ENCODE results near the gene OXA1L.
"Not testable (repeated sequence)": the region's sequence is repeated elsewhere in the genome, so short reads cannot be mapped to it uniquely, and the experiment has no call there.

DNA sequence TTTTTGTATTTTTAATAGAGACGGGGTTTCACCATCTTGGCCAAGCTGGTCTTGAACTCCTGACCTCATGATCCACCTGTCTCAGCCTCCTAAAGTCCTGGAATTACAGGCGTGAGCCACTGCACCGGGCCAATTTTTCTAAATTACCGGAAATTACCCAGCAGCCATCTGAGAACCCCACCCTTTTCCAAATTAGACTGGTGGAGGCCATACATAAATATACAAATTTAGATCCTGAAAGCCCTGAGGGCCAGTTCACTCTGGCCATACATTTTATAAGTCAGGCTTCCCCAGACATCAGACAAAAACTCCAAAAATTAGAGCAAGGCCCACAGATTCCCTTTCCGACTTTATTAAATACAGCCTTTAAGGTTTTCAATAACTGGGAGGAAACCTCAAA, 34.4 kb upstream of the OXA1L start:
- TF ChIP-seq, protein P1, sequence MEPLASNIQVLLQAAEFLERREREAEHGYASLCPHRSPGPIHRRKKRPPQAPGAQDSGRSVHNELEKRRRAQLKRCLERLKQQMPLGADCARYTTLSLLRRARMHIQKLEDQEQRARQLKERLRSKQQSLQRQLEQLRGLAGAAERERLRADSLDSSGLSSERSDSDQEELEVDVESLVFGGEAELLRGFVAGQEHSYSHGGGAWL (CRISPR knock-in tag; IDR thresholded peaks at IDR 0.05), result not testable (repeated sequence)
- TF ChIP-seq, protein P2, sequence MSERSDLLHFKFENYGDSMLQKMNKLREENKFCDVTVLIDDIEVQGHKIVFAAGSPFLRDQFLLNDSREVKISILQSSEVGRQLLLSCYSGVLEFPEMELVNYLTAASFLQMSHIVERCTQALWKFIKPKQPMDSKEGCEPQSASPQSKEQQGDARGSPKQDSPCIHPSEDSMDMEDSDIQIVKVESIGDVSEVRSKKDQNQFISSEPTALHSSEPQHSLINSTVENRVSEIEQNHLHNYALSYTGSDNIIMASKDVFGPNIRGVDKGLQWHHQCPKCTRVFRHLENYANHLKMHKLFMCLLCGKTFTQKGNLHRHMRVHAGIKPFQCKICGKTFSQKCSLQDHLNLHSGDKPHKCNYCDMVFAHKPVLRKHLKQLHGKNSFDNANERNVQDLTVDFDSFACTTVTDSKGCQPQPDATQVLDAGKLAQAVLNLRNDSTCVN (CRISPR knock-in tag; IDR thresholded peaks at IDR 0.05; ENCODE audit: borderline replicate concordance), result not testable (repeated sequence)
- TF ChIP-seq, protein P3, sequence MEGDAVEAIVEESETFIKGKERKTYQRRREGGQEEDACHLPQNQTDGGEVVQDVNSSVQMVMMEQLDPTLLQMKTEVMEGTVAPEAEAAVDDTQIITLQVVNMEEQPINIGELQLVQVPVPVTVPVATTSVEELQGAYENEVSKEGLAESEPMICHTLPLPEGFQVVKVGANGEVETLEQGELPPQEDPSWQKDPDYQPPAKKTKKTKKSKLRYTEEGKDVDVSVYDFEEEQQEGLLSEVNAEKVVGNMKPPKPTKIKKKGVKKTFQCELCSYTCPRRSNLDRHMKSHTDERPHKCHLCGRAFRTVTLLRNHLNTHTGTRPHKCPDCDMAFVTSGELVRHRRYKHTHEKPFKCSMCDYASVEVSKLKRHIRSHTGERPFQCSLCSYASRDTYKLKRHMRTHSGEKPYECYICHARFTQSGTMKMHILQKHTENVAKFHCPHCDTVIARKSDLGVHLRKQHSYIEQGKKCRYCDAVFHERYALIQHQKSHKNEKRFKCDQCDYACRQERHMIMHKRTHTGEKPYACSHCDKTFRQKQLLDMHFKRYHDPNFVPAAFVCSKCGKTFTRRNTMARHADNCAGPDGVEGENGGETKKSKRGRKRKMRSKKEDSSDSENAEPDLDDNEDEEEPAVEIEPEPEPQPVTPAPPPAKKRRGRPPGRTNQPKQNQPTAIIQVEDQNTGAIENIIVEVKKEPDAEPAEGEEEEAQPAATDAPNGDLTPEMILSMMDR (CRISPR knock-in tag; IDR thresholded peaks at IDR 0.05), result not testable (repeated sequence)
- not testable (repeated sequence) for TF ChIP-seq ZC3H13 (CRISPR knock-in tag; IDR thresholded peaks at IDR 0.05); POLR2AphosphoS5 (IDR thresholded peaks at IDR 0.05; ENCODE audit: low read depth, low read length); SRSF1 (optimal IDR thresholded peaks at IDR 0.05; ENCODE audit: low read depth, low read length); ZBTB7A (CRISPR knock-in tag; IDR thresholded peaks at IDR 0.05); RFX5 (IDR thresholded peaks at IDR 0.05; ENCODE audit: low read depth, low read length); POLR2A (IDR thresholded peaks at IDR 0.05; ENCODE audit: insufficient read depth in 1 of 2, low read depth in 2 of 2, low read length in 2 of 2); ETV5 (CRISPR knock-in tag; IDR thresholded peaks at IDR 0.05; ENCODE audit: borderline replicate concordance); SSRP1 (CRISPR knock-in tag; IDR thresholded peaks at IDR 0.05); NFRKB (IDR thresholded peaks at IDR 0.05)
- TF ChIP-seq, protein P4, sequence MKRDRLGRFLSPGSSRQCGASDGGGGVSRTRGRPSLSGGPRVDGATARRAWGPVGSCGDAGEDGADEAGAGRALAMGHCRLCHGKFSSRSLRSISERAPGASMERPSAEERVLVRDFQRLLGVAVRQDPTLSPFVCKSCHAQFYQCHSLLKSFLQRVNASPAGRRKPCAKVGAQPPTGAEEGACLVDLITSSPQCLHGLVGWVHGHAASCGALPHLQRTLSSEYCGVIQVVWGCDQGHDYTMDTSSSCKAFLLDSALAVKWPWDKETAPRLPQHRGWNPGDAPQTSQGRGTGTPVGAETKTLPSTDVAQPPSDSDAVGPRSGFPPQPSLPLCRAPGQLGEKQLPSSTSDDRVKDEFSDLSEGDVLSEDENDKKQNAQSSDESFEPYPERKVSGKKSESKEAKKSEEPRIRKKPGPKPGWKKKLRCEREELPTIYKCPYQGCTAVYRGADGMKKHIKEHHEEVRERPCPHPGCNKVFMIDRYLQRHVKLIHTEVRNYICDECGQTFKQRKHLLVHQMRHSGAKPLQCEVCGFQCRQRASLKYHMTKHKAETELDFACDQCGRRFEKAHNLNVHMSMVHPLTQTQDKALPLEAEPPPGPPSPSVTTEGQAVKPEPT (CRISPR knock-in tag; IDR thresholded peaks at IDR 0.05; ENCODE audit: low read depth), result not testable (repeated sequence)
- TF ChIP-seq, protein P5, sequence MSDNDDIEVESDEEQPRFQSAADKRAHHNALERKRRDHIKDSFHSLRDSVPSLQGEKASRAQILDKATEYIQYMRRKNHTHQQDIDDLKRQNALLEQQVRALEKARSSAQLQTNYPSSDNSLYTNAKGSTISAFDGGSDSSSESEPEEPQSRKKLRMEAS (IDR thresholded peaks at IDR 0.05), result not testable (repeated sequence)

Measured in HepG2 (cell line).